GM18507 (cell line): ENCODE results near the gene GFOD2.

Experiments
- DNase-seq: peaks from one replicate; pipeline ENCODE4 v3.0.0; 2011; ENCODE audit warnings: low read depth; ENCODE audit not compliant: insufficient read length; ENCODE audit errors: extremely low spot score
- FAIRE-seq: peaks from 2 replicates; lab custom pipeline; 2011; peaks lifted over from hg19 to GRCh38; lab: Jason Lieb, UNC

The GFOD2 gene

GRCh38 chr16:67675579-67675935 is 43.6 kb downstream of the GFOD2 start:
- DNase-seq (no peak), FAIRE-seq (no peak)

DNA sequence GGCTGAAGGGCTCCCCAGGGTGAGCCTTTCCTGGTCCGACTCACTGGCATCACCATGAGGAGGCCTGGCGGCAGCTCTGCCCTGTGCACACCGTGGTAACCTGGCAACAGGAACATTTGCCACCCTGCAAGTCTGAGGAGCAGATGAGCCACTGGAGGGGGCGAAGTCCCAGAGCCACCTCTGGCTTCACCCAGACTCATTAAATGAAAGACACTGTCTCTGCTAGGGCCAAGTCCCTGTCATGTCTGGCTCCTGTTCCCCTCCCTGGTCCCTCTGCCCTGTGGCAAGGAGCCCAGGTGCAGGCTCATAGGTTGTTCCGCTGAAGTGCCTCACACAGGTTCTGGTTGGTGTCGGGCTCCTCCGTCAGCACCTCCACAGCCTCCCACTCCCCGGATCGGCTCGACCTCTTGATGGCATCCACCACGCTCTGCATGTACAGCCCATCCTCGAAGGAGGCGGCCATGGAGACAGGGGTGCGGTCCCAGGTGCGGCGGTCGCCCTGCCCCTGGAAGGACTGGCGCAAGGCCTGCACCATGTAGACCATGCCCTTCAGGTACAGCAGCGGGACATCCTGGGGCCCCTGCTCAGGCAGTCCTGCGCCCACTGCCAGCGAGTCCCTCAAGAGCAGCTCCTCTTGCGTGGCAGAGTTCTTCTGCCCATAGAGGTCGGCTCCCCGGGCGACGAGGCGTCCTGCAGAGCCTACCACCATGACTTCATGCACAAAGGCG is 44.1 kb downstream of the GFOD2 start:
- FAIRE-seq (no peak), DNase-seq (no peak)

GRCh38 chr16:67673712-67674580 is 45.2 kb downstream of the GFOD2 start:
- FAIRE-seq (no peak), DNase-seq (no peak)

- FAIRE-seq, result peak; percentile 89
- DNase-seq, result peak; percentile 80
Observed at GRCh38 chr16:67672739-67673662, 46.1 kb downstream of the GFOD2 start.

DNA sequence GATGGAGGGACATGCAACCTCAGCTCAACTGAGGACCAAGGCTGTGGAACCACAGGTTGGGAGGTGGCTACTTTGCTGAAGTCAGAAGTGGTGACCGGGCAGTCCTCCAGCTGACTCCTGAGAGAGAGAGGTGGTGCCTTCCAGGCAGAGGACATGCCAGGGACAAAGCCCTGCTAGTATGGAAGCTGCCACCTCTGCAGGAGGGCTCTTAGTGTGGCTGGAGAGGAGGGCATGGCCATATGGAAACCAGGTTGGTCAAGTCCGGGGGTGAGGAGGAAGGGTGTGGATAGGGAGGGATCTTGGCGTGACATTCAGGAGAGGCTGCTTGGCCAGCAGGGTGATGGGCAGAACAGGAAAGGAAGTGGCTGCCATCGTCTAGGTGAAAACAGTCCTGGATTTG is 46.8 kb downstream of the GFOD2 start:
- DNase-seq, result no peak

GRCh38 chr16:67669499-67670101 is 49.5 kb downstream of the GFOD2 start:
- DNase-seq (no peak), FAIRE-seq (no peak)

More for the DNA sequence above, 46.8 kb downstream of the GFOD2 start:
- FAIRE-seq, result no peak

DNA sequence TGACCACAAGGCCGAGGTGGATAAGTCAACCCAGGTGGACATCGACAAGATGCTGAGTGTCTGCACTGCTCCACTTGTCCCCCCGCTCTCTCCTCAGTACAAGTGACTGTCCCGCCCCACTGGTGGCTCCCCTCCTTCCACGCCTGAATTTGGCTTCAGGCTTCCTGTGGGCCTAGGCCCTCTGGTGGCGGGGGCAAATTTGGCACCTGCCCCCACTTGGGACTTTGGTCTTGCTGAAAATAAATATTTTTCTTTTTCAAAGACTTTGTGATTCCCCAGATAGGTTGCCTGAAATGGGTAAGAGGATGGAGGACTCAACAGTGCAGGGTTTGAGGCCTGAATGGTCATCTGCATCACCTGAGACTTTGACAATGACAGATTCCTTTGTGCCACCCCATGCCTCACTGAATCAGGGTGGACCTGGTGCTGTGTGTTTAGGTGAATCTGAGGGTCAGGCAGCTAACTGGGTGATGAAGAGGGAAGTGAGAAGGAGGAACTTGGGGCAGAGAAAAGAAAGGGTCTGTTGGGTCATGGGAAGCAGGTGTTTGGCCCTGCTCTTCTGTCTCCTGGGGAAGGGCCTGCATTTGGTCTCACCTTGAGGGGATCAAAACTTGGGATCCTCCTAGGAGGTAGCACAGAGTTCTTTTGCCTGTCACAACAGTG is 50.5 kb downstream of the GFOD2 start:
- FAIRE-seq, result no peak

GRCh38 chr16:67667817-67668494 is 51.2 kb downstream of the GFOD2 start:
- FAIRE-seq, result peak; percentile 95
- peak; percentile 81 for DNase-seq

More for the DNA sequence above, 50.5 kb downstream of the GFOD2 start:
- no peak for DNase-seq

GRCh38 chr16:67667453-67667816 is 51.7 kb downstream of the GFOD2 start:
- no peak for DNase-seq
- FAIRE-seq, result no peak

GRCh38 chr16:67666559-67667452 is 52.3 kb downstream of the GFOD2 start, which contains the start of the genes C16orf86 and ENKD1:
Gene C16orf86, plus strand, starts transcription at chr16:67666814. Its CDS starts 157 bp downstream, at chr16:67666971.
Gene ENKD1, minus strand, starts transcription at chr16:67666750. Its CDS starts 308 bp downstream, at chr16:67666442.
- DNase-seq, result peak; percentile 84
- peak; percentile 86 for FAIRE-seq

- DNase-seq (no peak), FAIRE-seq (no peak)
Observed at GRCh38 chr16:67666032-67666551, 53.0 kb downstream of the GFOD2 start.

- DNase-seq (no peak), FAIRE-seq (no peak)
Observed at GRCh38 chr16:67665598-67665997, 53.5 kb downstream of the GFOD2 start.

DNA sequence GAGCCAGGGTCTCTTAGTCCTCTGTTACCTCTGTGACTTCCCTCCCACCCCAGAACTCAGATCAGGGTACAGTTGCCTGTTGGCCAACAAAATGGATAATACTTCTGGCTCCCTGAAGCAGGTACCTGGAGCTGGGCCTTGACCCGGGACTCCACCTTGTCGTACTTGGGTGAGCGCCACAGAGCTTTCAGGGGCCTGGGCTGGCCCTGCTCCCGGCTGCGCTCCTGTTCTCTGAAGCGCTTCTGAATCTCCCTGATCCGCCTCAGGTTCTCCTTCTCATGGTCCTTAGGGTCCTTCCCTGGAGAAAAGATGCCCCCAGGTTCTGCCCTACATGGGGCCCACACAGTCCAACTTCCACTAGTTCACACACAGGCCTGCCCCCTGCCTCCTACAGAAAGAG is 54.2 kb downstream of the GFOD2 start:
- FAIRE-seq (no peak), DNase-seq (no peak)

DNA sequence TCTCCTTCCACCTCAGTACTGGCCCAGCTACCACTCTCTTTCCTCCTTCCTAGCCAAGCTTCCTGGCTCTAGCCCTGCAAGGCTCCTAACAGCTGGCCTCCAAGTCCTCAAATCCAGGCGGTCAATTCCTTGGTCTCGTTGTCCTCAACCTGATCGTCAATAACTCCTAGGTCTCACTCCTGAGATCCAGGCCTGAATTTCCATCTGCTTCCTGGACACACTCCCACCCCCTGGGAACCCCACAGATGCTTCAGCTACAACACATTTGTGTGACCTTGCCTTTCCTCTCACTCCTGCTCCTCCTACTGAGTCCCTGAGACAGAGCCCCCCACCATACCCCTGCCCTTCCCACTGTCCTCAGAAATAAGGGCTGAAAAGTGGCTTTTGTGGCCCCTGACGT is 54.9 kb downstream of the GFOD2 start:
- FAIRE-seq, result no peak

DNA sequence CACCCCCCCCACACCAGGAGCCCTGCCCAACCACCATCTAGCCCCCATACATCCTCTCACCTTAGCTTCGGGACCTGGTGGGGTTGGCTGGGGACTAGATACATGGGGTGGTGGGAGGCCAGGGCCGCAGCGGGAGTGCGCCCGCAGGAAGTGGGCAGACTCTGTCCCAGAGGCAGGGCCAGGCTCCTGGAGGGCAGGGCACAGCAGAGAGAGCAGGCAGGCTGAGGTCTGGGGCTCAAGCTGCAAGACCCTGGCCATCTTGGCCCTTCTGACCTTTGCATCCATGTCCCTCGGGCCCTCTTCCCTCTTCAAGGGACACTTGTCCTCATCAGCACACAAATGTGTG is 55.3 kb downstream of the GFOD2 start:
- DNase-seq, result no peak
- FAIRE-seq, result no peak

More for the DNA sequence above, 54.9 kb downstream of the GFOD2 start:
- no peak for DNase-seq

DNA sequence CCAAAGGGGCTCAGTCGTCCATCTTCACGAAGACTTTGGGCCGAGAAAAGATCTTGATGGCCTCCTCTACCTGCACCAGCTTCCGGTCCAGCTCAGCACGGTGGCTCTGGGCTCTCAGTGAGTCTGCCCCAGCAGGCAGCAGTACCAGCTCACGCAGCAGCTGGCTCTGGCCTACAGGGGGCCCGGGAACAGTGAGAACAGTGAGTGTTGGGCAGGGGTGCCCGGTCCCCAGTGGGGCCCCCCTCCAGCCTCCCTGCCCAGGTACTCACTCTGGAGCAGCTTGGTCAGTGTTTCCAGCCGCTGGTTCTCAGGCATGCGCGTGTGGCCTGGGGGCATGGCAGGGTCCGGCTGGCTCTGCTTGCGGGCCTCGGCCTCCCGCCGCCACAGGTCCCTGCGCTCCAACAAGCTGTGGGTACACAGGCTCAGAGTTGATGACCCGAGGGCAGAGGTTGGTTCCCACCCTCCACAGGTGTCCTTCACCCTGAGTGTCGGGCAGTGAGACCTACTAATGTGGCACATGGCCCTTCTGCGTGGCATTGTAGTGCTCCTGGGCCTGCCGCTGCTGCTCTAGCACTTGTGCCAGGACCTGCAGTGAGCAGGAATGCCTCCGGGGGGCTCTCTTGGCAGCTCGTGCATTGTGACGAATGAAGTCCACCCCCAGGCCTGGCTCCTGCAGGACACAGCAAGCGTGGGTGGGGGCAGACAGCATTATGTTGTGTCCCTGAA is 55.8 kb downstream of the GFOD2 start:
- DNase-seq, result no peak
- no peak for FAIRE-seq

DNA sequence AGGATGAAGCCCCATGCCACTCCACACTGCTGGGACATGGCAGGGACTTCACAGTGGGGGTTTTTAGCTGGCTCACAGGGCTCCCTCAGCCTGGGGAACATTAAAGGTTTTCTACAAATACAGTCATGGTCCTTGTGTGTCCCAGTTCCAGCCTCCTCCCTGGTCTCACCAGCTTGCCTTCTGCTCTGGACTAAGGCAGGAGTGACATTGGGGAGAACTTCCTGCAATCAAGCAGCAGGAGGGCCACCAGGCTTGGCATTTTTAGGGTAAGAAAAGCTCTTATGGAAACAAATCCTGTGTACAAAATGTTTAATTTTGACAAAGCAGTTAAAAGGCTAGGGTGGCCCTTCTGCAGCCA is 56.5 kb downstream of the GFOD2 start:
- no peak for FAIRE-seq
- DNase-seq, result no peak
